ENCODE measurements around the gene TPRG1.
A peak's percentile ranks its signal among the peaks of the same experiment; 100 is the strongest.

TPRG1 gene

DNA sequence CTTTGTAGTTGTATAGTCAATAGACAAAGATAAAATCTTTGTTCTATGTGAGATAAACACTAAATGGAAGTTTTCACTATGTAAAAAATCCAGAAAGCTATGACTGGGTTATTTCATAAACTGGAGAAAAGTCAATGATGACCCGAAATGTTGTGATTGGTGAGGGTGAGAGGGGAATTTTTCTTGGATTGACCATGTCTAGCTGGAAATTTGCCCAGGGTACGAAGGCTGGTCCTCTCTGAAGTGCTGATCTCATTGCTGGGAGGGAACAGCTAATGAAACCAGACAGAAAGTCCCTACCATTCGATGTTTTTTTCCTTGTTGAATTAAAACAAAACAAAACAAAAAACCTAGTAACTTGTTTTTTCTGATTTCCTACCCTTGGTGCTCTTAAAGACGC lies 14.3 kb downstream of the TPRG1 start:
- Histone ChIP-seq H3K4ac (ENCODE audit: low read depth in 1 of 2, low read length in 2 of 2) (no peak overlapping the region), H2AK5ac (ENCODE audit: low read length, severe bottlenecking) (no peak overlapping the region), H2BK15ac (ENCODE audit: low read depth, poor library complexity, severe bottlenecking) (no peak overlapping the region), H2BK12ac (ENCODE audit: low read length in 2 of 2) (no peak overlapping the region), H3K27ac (ENCODE audit: low read length, poor library complexity, severe bottlenecking) (no peak overlapping the region), H2AFZ (ENCODE audit: low read depth, low read length) (no peak overlapping the region), H3K23ac (ENCODE audit: low read length in 2 of 2) (no peak overlapping the region), H3K79me1 (replicated peaks; ENCODE audit: low read length, poor library complexity, severe bottlenecking) (no peaks in the 10 kb centered on the region), H4K91ac (ENCODE audit: low read length) (no peak overlapping the region), H3K4me1 (ENCODE audit: control insufficient read depth, insufficient read depth, low read depth, low read length) (no peaks in the 10 kb centered on the region), H3K36me3 (ENCODE audit: control insufficient read depth in 1 of 2, insufficient read depth in 2 of 2, low read depth in 1 of 2, low read length in 2 of 2) (no peaks in the 10 kb centered on the region), H3K9me3 (ENCODE audit: control insufficient read depth, low read length) (peaks cover 4% of the 10 kb centered on the region), H3K4me3 (ENCODE audit: insufficient read depth in 1 of 2, low read depth in 1 of 2, low read length in 2 of 2) (no peak overlapping the region), H3K18ac (ENCODE audit: low read depth in 1 of 2, low read length in 2 of 2) (no peak overlapping the region), H3K4me2 (ENCODE audit: low read length, poor library complexity, severe bottlenecking) (no peak overlapping the region), H4K8ac (ENCODE audit: low read length) (no peak overlapping the region), H2BK5ac (ENCODE audit: low read depth, low read length, poor library complexity, severe bottlenecking) (no peak overlapping the region), H3K14ac (ENCODE audit: low read length in 2 of 2) (no peak overlapping the region), H3K9ac (ENCODE audit: low read length) (peak overlapping the region; percentile 73), H2BK120ac (ENCODE audit: low read depth, low read length) (no peak overlapping the region), H3K27me3 (ENCODE audit: control insufficient read depth in 1 of 2, insufficient read depth in 1 of 2, low read length in 2 of 2) (no peaks in the 10 kb centered on the region)
- peak; percentile 16 for DNase-seq
- WGBS = 74% methylated on average over 3 of the region's 4 CpGs

DNA sequence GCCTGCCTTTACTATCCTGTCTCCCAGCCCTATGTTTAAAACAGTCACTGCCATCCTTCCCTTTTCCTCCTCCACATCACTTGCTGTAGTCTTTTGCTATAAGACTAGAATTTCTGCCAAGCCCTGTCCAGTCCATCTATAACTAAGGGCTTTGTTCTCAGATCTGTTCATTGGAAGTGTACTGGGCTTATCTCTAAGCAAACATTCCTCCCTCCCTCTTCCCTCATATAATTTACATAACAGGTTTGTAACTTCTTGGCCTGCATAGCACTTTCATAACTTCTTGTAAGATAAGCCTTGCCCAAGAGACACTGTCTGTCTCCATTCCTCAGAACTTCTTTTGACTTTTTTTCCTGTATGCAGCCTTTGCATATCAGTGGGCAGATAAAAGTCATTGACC lies 16.7 kb downstream of the TPRG1 start:
- no peak overlapping the region for H2AFZ ChIP-seq (ENCODE audit: low read depth, low read length)
- no peak overlapping the region for H2BK120ac ChIP-seq (ENCODE audit: low read depth, low read length)
- no peaks in the 10 kb centered on the region for H3K36me3 ChIP-seq (ENCODE audit: control insufficient read depth in 1 of 2, insufficient read depth in 2 of 2, low read depth in 1 of 2, low read length in 2 of 2)
- no peak overlapping the region for H3K4me2 ChIP-seq (ENCODE audit: low read length, poor library complexity, severe bottlenecking)
- H2BK12ac ChIP-seq (ENCODE audit: low read length in 2 of 2) = no peak overlapping the region
- H3K4me1 ChIP-seq (ENCODE audit: control insufficient read depth, insufficient read depth, low read depth, low read length) = no peaks in the 10 kb centered on the region
- H3K14ac ChIP-seq (ENCODE audit: low read length in 2 of 2) = no peak overlapping the region
- no peak overlapping the region for H3K27ac ChIP-seq (ENCODE audit: low read length, poor library complexity, severe bottlenecking)
- H2BK5ac ChIP-seq (ENCODE audit: low read depth, low read length, poor library complexity, severe bottlenecking) = no peak overlapping the region
- H4K91ac ChIP-seq (ENCODE audit: low read length) = no peak overlapping the region
- no peak overlapping the region for H3K4me3 ChIP-seq (ENCODE audit: insufficient read depth in 1 of 2, low read depth in 1 of 2, low read length in 2 of 2)
- no peak for DNase-seq
- H3K9ac ChIP-seq (ENCODE audit: low read length) = no peak overlapping the region
- H3K9me3 ChIP-seq (ENCODE audit: control insufficient read depth, low read length) = peaks cover 24% of the 10 kb centered on the region
- H3K27me3 ChIP-seq (ENCODE audit: control insufficient read depth in 1 of 2, insufficient read depth in 1 of 2, low read length in 2 of 2) = no peaks in the 10 kb centered on the region
- no peak overlapping the region for H3K23ac ChIP-seq (ENCODE audit: low read length in 2 of 2)
- H2AK5ac ChIP-seq (ENCODE audit: low read length, severe bottlenecking) = no peak overlapping the region
- H2BK15ac ChIP-seq (ENCODE audit: low read depth, poor library complexity, severe bottlenecking) = no peak overlapping the region
- H3K4ac ChIP-seq (ENCODE audit: low read depth in 1 of 2, low read length in 2 of 2) = no peak overlapping the region
- no peak overlapping the region for H3K18ac ChIP-seq (ENCODE audit: low read depth in 1 of 2, low read length in 2 of 2)
- no peaks in the 10 kb centered on the region for H3K79me1 ChIP-seq (replicated peaks; ENCODE audit: low read length, poor library complexity, severe bottlenecking)
- H4K8ac ChIP-seq (ENCODE audit: low read length) = no peak overlapping the region

DNA sequence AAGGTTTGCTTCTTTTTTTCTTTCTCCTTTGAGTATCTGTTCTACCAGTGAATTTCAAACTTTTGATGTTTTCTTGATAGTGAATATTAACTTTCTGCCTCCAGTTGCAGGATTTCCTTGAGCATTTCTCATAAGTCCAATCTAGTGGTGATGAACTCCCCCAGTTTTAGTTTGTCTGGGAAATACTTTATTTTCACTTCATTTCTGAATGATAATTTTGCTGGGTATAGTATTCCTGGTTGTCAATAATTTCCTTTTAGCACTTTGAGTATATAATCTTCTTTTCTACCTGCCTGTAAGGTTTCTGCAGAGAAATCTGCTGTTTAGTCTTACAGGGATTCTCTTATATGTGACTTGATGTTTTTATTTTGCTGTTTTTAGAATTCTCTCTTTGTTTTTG lies 21.0 kb downstream of the TPRG1 start:
- no peak for DNase-seq
- Histone ChIP-seq H3K36me3 (ENCODE audit: control insufficient read depth in 1 of 2, insufficient read depth in 2 of 2, low read depth in 1 of 2, low read length in 2 of 2) (no peaks in the 10 kb centered on the region), H3K4me1 (ENCODE audit: control insufficient read depth, insufficient read depth, low read depth, low read length) (no peaks in the 10 kb centered on the region), H3K27me3 (ENCODE audit: control insufficient read depth in 1 of 2, insufficient read depth in 1 of 2, low read length in 2 of 2) (no peaks in the 10 kb centered on the region), H2BK120ac (ENCODE audit: low read depth, low read length) (no peak overlapping the region), H2BK15ac (ENCODE audit: low read depth, poor library complexity, severe bottlenecking) (no peak overlapping the region), H4K91ac (ENCODE audit: low read length) (no peak overlapping the region), H2BK12ac (ENCODE audit: low read length in 2 of 2) (no peak overlapping the region), H3K4me2 (ENCODE audit: low read length, poor library complexity, severe bottlenecking) (no peak overlapping the region), H2BK5ac (ENCODE audit: low read depth, low read length, poor library complexity, severe bottlenecking) (no peak overlapping the region), H4K8ac (ENCODE audit: low read length) (no peak overlapping the region), H2AFZ (ENCODE audit: low read depth, low read length) (no peak overlapping the region), H3K27ac (ENCODE audit: low read length, poor library complexity, severe bottlenecking) (no peak overlapping the region), H3K9ac (ENCODE audit: low read length) (no peak overlapping the region), H3K79me1 (replicated peaks; ENCODE audit: low read length, poor library complexity, severe bottlenecking) (no peaks in the 10 kb centered on the region), H3K23ac (ENCODE audit: low read length in 2 of 2) (no peak overlapping the region), H3K9me3 (ENCODE audit: control insufficient read depth, low read length) (peaks cover 47% of the 10 kb centered on the region), H3K14ac (ENCODE audit: low read length in 2 of 2) (no peak overlapping the region), H3K18ac (ENCODE audit: low read depth in 1 of 2, low read length in 2 of 2) (no peak overlapping the region), H3K4me3 (ENCODE audit: insufficient read depth in 1 of 2, low read depth in 1 of 2, low read length in 2 of 2) (no peak overlapping the region), H2AK5ac (ENCODE audit: low read length, severe bottlenecking) (no peak overlapping the region), H3K4ac (ENCODE audit: low read depth in 1 of 2, low read length in 2 of 2) (no peak overlapping the region)

DNA sequence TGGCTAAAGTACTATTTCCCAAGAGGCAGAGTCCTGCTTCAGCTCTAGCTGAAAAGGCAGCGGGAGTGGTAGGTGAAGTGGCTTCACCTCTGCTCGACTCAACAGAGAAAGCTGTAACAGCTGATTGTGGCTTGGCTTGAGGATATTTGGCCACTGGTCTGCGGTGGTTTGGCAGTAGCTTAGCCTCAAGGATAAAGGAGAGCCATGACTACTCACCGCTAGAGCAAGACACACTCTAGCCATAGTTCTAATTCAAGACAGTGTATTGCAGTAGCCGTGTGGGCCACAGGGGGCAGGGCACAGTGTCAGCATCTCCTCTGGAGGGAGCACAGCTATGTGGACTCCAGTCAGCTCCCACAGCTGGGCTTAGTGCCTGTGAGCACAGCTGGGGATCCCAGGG lies 23.5 kb downstream of the TPRG1 start:
- Histone ChIP-seq H2BK5ac (ENCODE audit: low read depth, low read length, poor library complexity, severe bottlenecking) (no peak overlapping the region), H2BK12ac (ENCODE audit: low read length in 2 of 2) (no peak overlapping the region), H3K23ac (ENCODE audit: low read length in 2 of 2) (no peak overlapping the region), H3K4me1 (ENCODE audit: control insufficient read depth, insufficient read depth, low read depth, low read length) (no peaks in the 10 kb centered on the region), H3K18ac (ENCODE audit: low read depth in 1 of 2, low read length in 2 of 2) (no peak overlapping the region), H3K4me3 (ENCODE audit: insufficient read depth in 1 of 2, low read depth in 1 of 2, low read length in 2 of 2) (no peak overlapping the region), H2BK15ac (ENCODE audit: low read depth, poor library complexity, severe bottlenecking) (no peak overlapping the region), H3K9me3 (ENCODE audit: control insufficient read depth, low read length) (peaks cover 47% of the 10 kb centered on the region), H3K27ac (ENCODE audit: low read length, poor library complexity, severe bottlenecking) (no peak overlapping the region), H2AK5ac (ENCODE audit: low read length, severe bottlenecking) (no peak overlapping the region), H3K36me3 (ENCODE audit: control insufficient read depth in 1 of 2, insufficient read depth in 2 of 2, low read depth in 1 of 2, low read length in 2 of 2) (no peaks in the 10 kb centered on the region), H3K4ac (ENCODE audit: low read depth in 1 of 2, low read length in 2 of 2) (no peak overlapping the region), H3K4me2 (ENCODE audit: low read length, poor library complexity, severe bottlenecking) (no peak overlapping the region), H4K8ac (ENCODE audit: low read length) (no peak overlapping the region), H3K9ac (ENCODE audit: low read length) (no peak overlapping the region), H3K79me1 (replicated peaks; ENCODE audit: low read length, poor library complexity, severe bottlenecking) (no peaks in the 10 kb centered on the region), H3K27me3 (ENCODE audit: control insufficient read depth in 1 of 2, insufficient read depth in 1 of 2, low read length in 2 of 2) (no peaks in the 10 kb centered on the region), H2AFZ (ENCODE audit: low read depth, low read length) (no peak overlapping the region), H4K91ac (ENCODE audit: low read length) (no peak overlapping the region), H2BK120ac (ENCODE audit: low read depth, low read length) (no peak overlapping the region), H3K14ac (ENCODE audit: low read length in 2 of 2) (no peak overlapping the region)
- 96% methylated on average over 5 of the region's 5 CpGs for WGBS
- no peak for DNase-seq

All from mesenchymal stem cell (in vitro differentiated cells and primary cell).